Esophagus squamous epithelium (tissue), 4 donors: ENCODE results near the gene CDCA8.

Experiments
- CTCF ChIP-seq, 6 experiments: fragments of 450-650 bp in 4 of 6; fragments of 200-600 bp in 2 of 6; sonication (generic) in 2 of 6; IDR thresholded peaks; one replicate each; pipeline ENCODE4 v1.5.1; 2016 to 2019; ENCODE audit warnings: antibody characterized with exemption in 6 of 6, mild to moderate bottlenecking in 4 of 6, moderate library complexity in 4 of 6
- POLR2A ChIP-seq, 4 donors: fragments of 450-650 bp; IDR thresholded peaks; one replicate each; pipeline ENCODE4 v1.6.1; 2017; ENCODE audit warnings: antibody characterized with exemption in 4 of 4, mild to moderate bottlenecking in 4 of 4, moderate library complexity in 3 of 4

DNA sequence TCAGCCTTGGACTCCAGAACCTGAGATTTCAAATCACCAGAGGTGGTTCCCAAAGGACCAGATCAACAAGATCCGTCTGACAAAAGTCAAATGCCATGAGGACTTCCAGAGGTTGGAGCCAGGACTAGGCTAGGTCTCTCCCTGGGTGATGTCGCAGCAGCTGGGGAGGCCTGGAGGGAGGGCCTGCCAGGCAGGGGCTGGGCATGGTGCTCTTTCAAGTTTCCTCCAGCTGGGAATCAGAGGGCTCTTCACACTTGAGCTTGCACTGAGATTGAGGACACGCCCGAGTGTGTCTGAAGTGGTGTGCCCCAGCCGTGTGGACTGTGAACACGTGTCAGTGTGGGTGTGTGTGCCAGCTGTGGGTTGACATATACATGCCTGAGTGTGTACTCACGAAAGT, 36.3 kb upstream of the CDCA8 start:
- no peak for TF ChIP-seq CTCF (IDR thresholded peaks at IDR 0.05)
- no peak for TF ChIP-seq POLR2A (IDR thresholded peaks at IDR 0.05)
